PC-9 (cell line): Measurements from ENCODE around the gene DYNLRB2.

Experiments
- EZH2 ChIP-seq: fragments of 200-600 bp; sonication (generic); IDR thresholded peaks from 2 replicates; pipeline ENCODE4 v1.8.0; 2017; ENCODE audit warnings: antibody characterized with exemption, low read depth
- TF ChIP-seq, protein P1 (sequence below): fragments of 200-600 bp; sonication (generic); conservative IDR thresholded peaks from 2 replicates; pipeline ENCODE4 v1.6.1; 2017; ENCODE audit warnings: mixed run types, antibody characterized with exemption, mild to moderate bottlenecking, moderate library complexity

DNA sequence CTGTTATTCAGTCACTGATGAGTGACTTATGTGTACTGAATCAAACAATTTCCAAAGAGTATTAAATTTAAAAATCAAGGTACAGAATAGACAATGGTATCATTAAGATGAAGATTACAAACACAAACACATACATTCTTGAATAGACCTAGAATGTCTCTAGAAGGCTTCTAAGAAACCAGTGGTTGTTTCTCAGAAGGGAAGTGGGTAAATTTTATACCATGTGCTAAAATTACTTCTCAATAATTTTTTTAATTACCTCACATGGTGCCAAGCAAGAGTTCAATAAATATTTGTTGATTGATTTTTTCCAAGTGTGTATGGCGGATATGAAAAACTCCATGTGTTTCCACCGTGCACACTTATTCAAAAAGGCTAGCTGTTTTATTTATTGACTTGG, 6.4 kb downstream of the DYNLRB2 start:
- TF ChIP-seq, protein P1, sequence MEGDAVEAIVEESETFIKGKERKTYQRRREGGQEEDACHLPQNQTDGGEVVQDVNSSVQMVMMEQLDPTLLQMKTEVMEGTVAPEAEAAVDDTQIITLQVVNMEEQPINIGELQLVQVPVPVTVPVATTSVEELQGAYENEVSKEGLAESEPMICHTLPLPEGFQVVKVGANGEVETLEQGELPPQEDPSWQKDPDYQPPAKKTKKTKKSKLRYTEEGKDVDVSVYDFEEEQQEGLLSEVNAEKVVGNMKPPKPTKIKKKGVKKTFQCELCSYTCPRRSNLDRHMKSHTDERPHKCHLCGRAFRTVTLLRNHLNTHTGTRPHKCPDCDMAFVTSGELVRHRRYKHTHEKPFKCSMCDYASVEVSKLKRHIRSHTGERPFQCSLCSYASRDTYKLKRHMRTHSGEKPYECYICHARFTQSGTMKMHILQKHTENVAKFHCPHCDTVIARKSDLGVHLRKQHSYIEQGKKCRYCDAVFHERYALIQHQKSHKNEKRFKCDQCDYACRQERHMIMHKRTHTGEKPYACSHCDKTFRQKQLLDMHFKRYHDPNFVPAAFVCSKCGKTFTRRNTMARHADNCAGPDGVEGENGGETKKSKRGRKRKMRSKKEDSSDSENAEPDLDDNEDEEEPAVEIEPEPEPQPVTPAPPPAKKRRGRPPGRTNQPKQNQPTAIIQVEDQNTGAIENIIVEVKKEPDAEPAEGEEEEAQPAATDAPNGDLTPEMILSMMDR: no peak
- TF ChIP-seq EZH2: no peak
